M059J (cell line): ENCODE measurements around the gene ATP5F1D. TPM values are rescaled to one million over a fixed set of nuclear protein-coding genes. Genes with fewer than 3 reads are reported as not detected.

Source experiments
- DNase-seq: peaks from one replicate; pipeline ENCODE4 v3.0.0-alpha.2; 2012; ENCODE audit warnings: low read depth
- total RNA-seq: library from RNA; depleted of rRNA; stranded (reverse); fragments of >200 nt; shearing (Covaris generic); gene quantifications from 2 replicates; pipeline ENCODE4 v1.2.3, GENCODE V29; 2014

Gene ATP5F1D
- total RNA-seq, 1 experiment from 2014 or later = 69.8 TPM

GRCh38 chr19:1220976-1221903, 20.3 kb upstream of the ATP5F1D start:
- no peak for DNase-seq

- DNase-seq = no peak
Observed at GRCh38 chr19:1221904-1222255, 19.7 kb upstream of the ATP5F1D start.

GRCh38 chr19:1222394-1222793, 19.2 kb upstream of the ATP5F1D start:
- no peak for DNase-seq

- DNase-seq = peak; percentile 55
Observed at GRCh38 chr19:1223018-1223855, 18.3 kb upstream of the ATP5F1D start.

- no peak for DNase-seq
Observed at GRCh38 chr19:1224047-1224825, 17.3 kb upstream of the ATP5F1D start.

GRCh38 chr19:1224847-1225246, 16.7 kb upstream of the ATP5F1D start:
- no peak for DNase-seq

- no peak for DNase-seq
Observed at GRCh38 chr19:1225440-1226226, 15.9 kb upstream of the ATP5F1D start.

GRCh38 chr19:1226227-1226518, 15.4 kb upstream of the ATP5F1D start:
- DNase-seq = no peak

- no peak for DNase-seq
Observed at GRCh38 chr19:1226522-1227303, 14.8 kb upstream of the ATP5F1D start.

- no peak for DNase-seq
Observed at GRCh38 chr19:1227304-1228054, 14.1 kb upstream of the ATP5F1D start.

- no peak for DNase-seq
Observed at GRCh38 chr19:1228161-1228957, 13.2 kb upstream of the ATP5F1D start.

- DNase-seq = no peak
Observed at GRCh38 chr19:1229056-1229923, 12.3 kb upstream of the ATP5F1D start.

- DNase-seq = no peak
Observed at GRCh38 chr19:1229924-1230782, 11.4 kb upstream of the ATP5F1D start.

- DNase-seq = no peak
Observed at GRCh38 chr19:1230783-1231489, 10.6 kb upstream of the ATP5F1D start.

GRCh38 chr19:1231729-1232637, 9.6 kb upstream of the ATP5F1D start:
- DNase-seq = peak; percentile 50
